HFFc6 (cell line): ENCODE data around the gene PITPNM2. TPM values are rescaled to one million over a fixed set of nuclear protein-coding genes. Genes with fewer than 3 reads are reported as not detected.

Source experiments
- DNase-seq: peaks from one replicate; pipeline ENCODE4 v3.0.0-alpha.2; 2018
- H3K27ac Mint-ChIP-seq: 2 replicates; pipeline ENCODE4 v1.8.0; 2020; ENCODE audit warnings: mild to moderate bottlenecking, mixed read lengths
- H3K27me3 Mint-ChIP-seq: 2 replicates; pipeline ENCODE4 v1.8.0; 2021; ENCODE audit warnings: mild to moderate bottlenecking, moderate library complexity, mixed read lengths; ENCODE audit not compliant: insufficient read depth
- H3K36me3 Mint-ChIP-seq: 2 replicates; pipeline ENCODE4 v1.8.0; 2021; ENCODE audit warnings: low read depth, mixed read lengths
- H3K4me1 Mint-ChIP-seq: 2 replicates; pipeline ENCODE4 v1.8.0; 2020; ENCODE audit warnings: low read depth, mixed read lengths
- H3K4me3 Mint-ChIP-seq: 2 replicates; pipeline ENCODE4 v1.8.0; 2020; ENCODE audit warnings: mild to moderate bottlenecking, moderate library complexity, mixed read lengths
- H3K9me3 Mint-ChIP-seq: 2 replicates; pipeline ENCODE4 v1.8.0; 2020; ENCODE audit warnings: mild to moderate bottlenecking, mixed read lengths
- CTCF ChIP-seq: fragments of 200-600 bp; sonication (generic); IDR thresholded peaks from 2 replicates; pipeline ENCODE4 v1.5.0; 2021; ENCODE audit warnings: antibody characterized with exemption, mild to moderate bottlenecking
- total RNA-seq, 6 experiments: library from RNA; stranded (reverse); fragmentation: NEBNext Ultra II Directional; extraction: Animal tissue kit (Norgen Biotek cat#: 25700); gene quantifications; 2 replicates in 1 of 6; 3 replicates in 5 of 6; pipeline ENCODE4 v1.2.3, GENCODE V29; 2021

The PITPNM2 gene
- total RNA-seq, 6 experiments from 2014 or later = 1.5 to 5.1 (median 4.1) TPM

DNA sequence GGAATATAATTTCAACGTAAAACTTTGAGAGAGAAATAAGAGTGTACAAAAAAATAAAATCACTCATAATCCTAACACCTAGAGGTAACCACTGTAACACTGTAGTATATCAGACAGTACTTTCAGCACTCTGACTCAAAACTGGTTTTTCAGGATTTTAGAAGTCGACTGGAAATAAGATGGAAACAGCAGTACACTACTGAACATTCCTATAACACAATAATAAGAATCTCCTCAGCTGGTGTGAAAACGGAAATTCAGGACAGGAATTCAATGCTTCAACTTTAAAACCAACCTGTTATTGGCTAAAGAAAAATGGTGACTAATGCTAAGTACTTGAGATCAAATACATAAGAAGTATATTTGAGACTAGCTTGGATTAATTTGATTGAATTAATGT is 12.3 kb upstream of the PITPNM2 start:
- Mint-ChIP-seq H3K27ac (no peak overlapping the region), H3K4me3 (no peak overlapping the region), H3K9me3 (no peaks in the 10 kb centered on the region), H3K4me1 (no peaks in the 10 kb centered on the region), H3K27me3 (no peaks in the 10 kb centered on the region; the same call in 1 of the 2 replicates), H3K36me3 (peaks cover 10% of the 10 kb centered on the region)
- TF ChIP-seq CTCF = no peak
- no peak for DNase-seq

DNA sequence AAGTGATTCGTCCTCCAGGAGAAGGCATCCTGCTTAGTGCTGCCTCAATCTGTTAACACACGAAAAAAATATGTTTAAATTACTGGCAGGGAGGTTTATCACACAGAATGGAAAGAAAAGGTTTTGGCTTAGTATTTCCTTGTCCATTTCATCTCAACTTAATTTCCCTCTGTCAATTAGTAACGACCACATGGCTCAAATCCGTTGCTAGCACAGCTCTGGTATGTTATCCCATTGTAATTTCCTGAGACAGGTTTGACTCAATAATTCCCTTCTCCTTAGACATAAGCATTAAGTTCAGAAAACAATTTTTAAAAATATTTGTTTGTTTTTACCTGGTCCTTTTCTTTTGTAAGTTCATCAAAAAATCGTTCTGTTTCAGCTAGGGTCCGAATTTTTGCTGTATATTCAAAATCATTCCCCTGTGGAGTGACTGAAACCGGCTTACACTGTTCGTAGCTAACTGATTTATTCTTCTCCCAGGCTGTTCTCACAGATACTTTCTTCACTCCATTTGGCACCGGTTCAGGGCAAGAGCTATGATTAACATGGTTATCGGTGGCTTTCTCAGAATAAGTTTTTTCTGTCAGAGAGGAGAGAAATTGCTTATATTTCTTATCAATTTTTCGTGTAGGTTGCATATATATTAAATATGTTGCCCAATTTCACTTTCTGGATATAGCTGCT is 10.1 kb upstream of the PITPNM2 start:
- Mint-ChIP-seq H3K4me3 (no peak overlapping the region), H3K4me1 (no peaks in the 10 kb centered on the region), H3K9me3 (no peaks in the 10 kb centered on the region), H3K27ac (no peak overlapping the region), H3K36me3 (peaks cover 10% of the 10 kb centered on the region), H3K27me3 (no peaks in the 10 kb centered on the region)
- DNase-seq = no peak
- TF ChIP-seq CTCF = no peak

DNA sequence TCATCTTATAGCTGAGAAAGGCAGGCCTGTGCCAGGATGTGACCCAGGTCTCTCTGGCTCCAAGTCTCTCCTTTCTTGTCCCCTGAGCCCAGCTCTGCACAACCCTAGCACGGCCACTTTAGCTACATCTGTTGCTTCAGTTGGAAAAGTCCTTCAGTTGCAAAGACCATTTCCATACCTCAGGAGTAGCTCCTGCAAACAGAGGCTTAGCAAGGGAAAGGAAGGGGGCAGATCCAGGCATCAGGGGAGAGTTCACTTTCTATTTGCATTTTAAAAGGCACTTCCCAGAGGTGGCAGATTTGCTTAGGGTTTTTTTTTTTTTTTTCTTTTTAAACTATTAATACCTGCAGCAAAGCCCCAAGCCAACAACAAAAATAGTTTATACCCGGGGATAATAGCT is 3.0 kb upstream of the PITPNM2 start:
- Mint-ChIP-seq H3K4me3 (no peak overlapping the region), H3K27me3 (peaks cover 11% of the 10 kb centered on the region; the same call in 1 of the 2 replicates), H3K4me1 (peaks cover 9% of the 10 kb centered on the region; the same call in 1 of the 2 replicates), H3K9me3 (no peaks in the 10 kb centered on the region), H3K36me3 (no peaks in the 10 kb centered on the region; the same call in 1 of the 2 replicates), H3K27ac (no peak overlapping the region)
- no peak for DNase-seq
- no peak for TF ChIP-seq CTCF

GRCh38 chr12:123152833-123153232 is 1.9 kb upstream of the PITPNM2 start:
- DNase-seq = no peak
- no peak for TF ChIP-seq CTCF
- H3K27ac Mint-ChIP-seq = no peak overlapping the region
- peaks cover 9% of the 10 kb centered on the region; the same call in 1 of the 2 replicates for H3K4me1 Mint-ChIP-seq
- H3K4me3 Mint-ChIP-seq = no peak overlapping the region
- no peaks in the 10 kb centered on the region for H3K9me3 Mint-ChIP-seq
- H3K36me3 Mint-ChIP-seq = no peaks in the 10 kb centered on the region; the same call in 1 of the 2 replicates
- peaks cover 19% of the 10 kb centered on the region for H3K27me3 Mint-ChIP-seq

DNA sequence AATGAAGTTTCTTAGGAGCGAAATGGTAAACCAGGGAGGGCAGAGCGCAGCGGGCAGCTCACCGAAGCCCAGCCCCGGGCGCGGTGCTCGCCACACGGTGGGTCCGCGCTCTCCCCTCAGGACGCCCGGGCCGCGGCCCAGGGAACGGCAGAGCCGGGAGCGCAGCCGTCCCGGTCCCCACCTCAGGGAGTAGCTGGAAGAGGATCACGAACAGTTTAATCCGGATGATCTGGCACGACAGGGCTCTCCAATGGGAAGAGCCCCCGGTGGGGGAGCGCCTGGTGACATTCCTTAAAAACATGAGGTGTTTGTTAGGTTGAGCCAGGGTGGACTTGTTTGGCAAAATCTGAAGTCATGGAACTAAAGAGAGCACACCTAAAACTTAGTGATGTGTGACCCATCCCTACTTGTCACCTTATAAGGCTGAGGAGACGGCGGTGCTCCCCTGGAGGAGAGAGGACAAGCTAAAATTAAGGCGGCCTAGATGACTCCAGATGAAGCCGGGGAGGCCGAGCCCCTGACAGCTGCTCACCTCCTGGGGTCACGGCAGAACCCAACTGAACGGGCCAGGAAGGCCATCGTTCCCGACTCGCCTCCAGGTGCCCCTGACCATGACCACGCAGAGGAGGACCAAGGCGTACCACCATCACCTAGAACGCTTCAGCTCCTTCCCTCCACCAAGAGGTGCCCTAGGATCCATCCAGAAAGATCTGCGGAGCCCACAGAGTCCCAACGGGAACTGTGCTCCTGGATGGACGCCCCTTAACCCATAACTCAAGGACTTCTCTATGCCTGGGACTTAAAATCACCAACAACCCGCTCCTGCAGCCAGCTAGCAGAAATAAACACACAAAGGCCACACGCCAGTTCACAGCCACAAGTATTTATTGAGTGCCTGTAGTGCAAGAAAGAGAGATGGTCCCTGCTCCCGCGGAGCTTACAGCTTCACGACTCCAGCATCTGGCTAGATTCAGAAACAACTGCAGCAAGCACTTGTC is 866 bp upstream of the PITPNM2 start:
- Mint-ChIP-seq H3K9me3 (no peaks in the 10 kb centered on the region), H3K36me3 (no peaks in the 10 kb centered on the region; the same call in 1 of the 2 replicates), H3K4me3 (peak overlapping the region; percentile 79), H3K27me3 (peaks cover 19% of the 10 kb centered on the region), H3K27ac (no peak overlapping the region; the same call in 1 of the 2 replicates), H3K4me1 (peaks cover 9% of the 10 kb centered on the region; the same call in 1 of the 2 replicates)
- no peak for TF ChIP-seq CTCF
- no peak for DNase-seq
